NCI-H526 (cell line): Measurements from ENCODE around the gene RNF168.
"Not testable (repeated sequence)": the region's sequence is repeated elsewhere in the genome, so short reads cannot be mapped to it uniquely, and the experiment has no call there.

Experiments used
- DNase-seq, 2 experiments: peaks; one replicate each; lab custom pipeline; 2025; lab: John Stamatoyannopoulos, UW

RNF168 gene

GRCh38 chr3:196514913-196515621 lies 11.5 kb upstream of the RNF168 start, which contains the start of gene SMCO1:
Gene SMCO1 (minus strand): TSS chr3:196515346. CDS start chr3:196515209, 137 bp downstream.
- peak in 1 of 2 experiments; percentile 20 for DNase-seq

- no peak for DNase-seq
Measured at GRCh38 chr3:196514350-196514716, 10.8 kb upstream of the RNF168 start.

GRCh38 chr3:196513697-196514349 lies 10.3 kb upstream of the RNF168 start:
- DNase-seq, result no peak

- not testable (repeated sequence) for DNase-seq
Measured at GRCh38 chr3:196511646-196512425, 8.3 kb upstream of the RNF168 start.

- not testable (repeated sequence) for DNase-seq
Measured at GRCh38 chr3:196511108-196511507, 7.5 kb upstream of the RNF168 start.

- DNase-seq, result no peak
Measured at GRCh38 chr3:196506687-196507086, 3.1 kb upstream of the RNF168 start.

- no peak for DNase-seq
Measured at GRCh38 chr3:196504556-196504955, 988 bp upstream of the RNF168 start.

- not testable (repeated sequence) for DNase-seq
Measured at GRCh38 chr3:196504077-196504398, 470 bp upstream of the RNF168 start.

- peak in 1 of 2 experiments; percentile 58 for DNase-seq
Measured at GRCh38 chr3:196502775-196503195, 783 bp downstream of the RNF168 start.

GRCh38 chr3:196501316-196502044 lies 2.1 kb downstream of the RNF168 start:
- peak in 1 of 2 experiments; percentile 61 for DNase-seq

GRCh38 chr3:196499807-196500524 lies 3.6 kb downstream of the RNF168 start:
- peak; percentile 34 to 71 for DNase-seq

GRCh38 chr3:196499061-196499460 lies 4.5 kb downstream of the RNF168 start:
- DNase-seq, result no peak

GRCh38 chr3:196498297-196498696 lies 5.3 kb downstream of the RNF168 start:
- DNase-seq, result no peak

- DNase-seq, result no peak
Measured at GRCh38 chr3:196496183-196496582, 7.4 kb downstream of the RNF168 start.

- DNase-seq, result no peak
Measured at GRCh38 chr3:196493292-196493691, 10.3 kb downstream of the RNF168 start.

- no peak for DNase-seq
Measured at GRCh38 chr3:196492080-196492479, 11.5 kb downstream of the RNF168 start.

- no peak for DNase-seq
Measured at GRCh38 chr3:196489747-196490146, 13.8 kb downstream of the RNF168 start.

GRCh38 chr3:196486263-196486662 lies 17.3 kb downstream of the RNF168 start:
- DNase-seq, result peak in 1 of 2 experiments; percentile 37

GRCh38 chr3:196477678-196478077 lies 25.9 kb downstream of the RNF168 start:
- DNase-seq, result no peak

- DNase-seq, result no peak
Measured at GRCh38 chr3:196472286-196472685, 31.3 kb downstream of the RNF168 start.

GRCh38 chr3:196471551-196471950 lies 32.0 kb downstream of the RNF168 start:
- DNase-seq, result no peak
